HCT116 (cell line): ENCODE measurements around the gene SPAG4. TPM values are rescaled to one million over a fixed set of nuclear protein-coding genes. Genes with fewer than 3 reads are reported as not detected.

ENCODE experiments used
- ATAC-seq: fragments of 200-7000 bp; cut with Tn5 transposase; 2 replicates; pipeline ENCODE4 v1.9.1; 2020; ENCODE audit warnings: mild to moderate bottlenecking, moderate library complexity
- BruUV-seq: library from RNA; stranded (reverse); fragments of 400-500 nt; replicated peaks from 2 replicates; lab custom pipeline; 2021; lab: Mats Ljungman, UMichigan
- CTCF ChIA-PET: fragments of 300-600 bp; sonication (Branson Sonifier 250); formaldehyde crosslinking; loops from one replicate; lab custom pipeline; 2021; ENCODE audit warnings: antibody characterized with exemption; lab: Charles Lee
- POLR2A ChIA-PET: fragments of 300-600, 350-600 bp; sonication (Branson Sonifier 250); formaldehyde crosslinking; loops from one replicate; lab custom pipeline; 2021; ENCODE audit warnings: antibody characterized with exemption; lab: Charles Lee
- RAD21 ChIA-PET, 2 experiments: fragments of 300-600 bp; sonication (Branson Sonifier 250); formaldehyde crosslinking; loops; one replicate each; lab custom pipeline; 2023; ENCODE audit warnings: low total read pairs in 2 of 2; ENCODE audit not compliant: uncharacterized antibody in 2 of 2, unreplicated experiment in 2 of 2, low non-redundant PET in 1 of 2; lab: Charles Lee
- DNase-seq: peaks from one replicate; pipeline ENCODE4 v3.0.0-alpha.2; 2010; ENCODE audit warnings: low read depth, low spot score
- H2AFZ ChIP-seq: fragments of 200-600 bp; shearing (Covaris generic), sonication (generic); 2 replicates; pipeline ENCODE4 v1.6.1; 2017; ENCODE audit warnings: low read depth, mixed run types, mixed read lengths, antibody characterized with exemption, low read length; ENCODE audit not compliant: poor library complexity, severe bottlenecking
- H3K27ac ChIP-seq: 2 replicates; pipeline ENCODE4 v1.5.1; 2012; ENCODE audit warnings: low read depth, low read length
- H3K27me3 ChIP-seq: fragments of 200-600 bp; sonication (generic); 2 replicates; pipeline ENCODE4 v1.6.1; 2016; ENCODE audit warnings: mixed run types, low read length, mixed read lengths; ENCODE audit not compliant: insufficient read depth
- H3K36me3 ChIP-seq, 2 experiments: fragments of 200-500 bp in 1 of 2; fragments of 200-600 bp in 1 of 2; sonication (Bioruptor generic) in 1 of 2; sonication (generic) in 1 of 2; 2 replicates each; pipeline versions ENCODE4 v1.5.1 to v1.6.1; 2014 to 2016; ENCODE audit warnings: low read length in 2 of 2, inconsistent platforms in 1 of 2, mixed read lengths in 1 of 2, mixed run types in 1 of 2; ENCODE audit not compliant: insufficient read depth in 2 of 2, control insufficient read depth in 1 of 2
- H3K4me1 ChIP-seq, 2 experiments: fragments of 200-600 bp in 1 of 2; sonication (generic) in 1 of 2; 2 replicates each; pipeline versions ENCODE4 v1.5.1 to v1.6.1; 2012 to 2017; ENCODE audit warnings: low read length in 2 of 2, inconsistent platforms in 1 of 2, mild to moderate bottlenecking in 1 of 2, mixed read lengths in 1 of 2, mixed run types in 1 of 2, moderate library complexity in 1 of 2; ENCODE audit not compliant: insufficient read depth in 2 of 2, control insufficient read depth in 1 of 2
- H3K4me2 ChIP-seq: fragments of 200-600 bp; sonication (generic); 2 replicates; pipeline ENCODE4 v1.6.1; 2017; ENCODE audit warnings: mixed run types, low read length, mixed read lengths
- H3K4me3 ChIP-seq, 2 experiments: fragments of 200-600 bp in 1 of 2; sonication (generic) in 1 of 2; replicated peaks in 1 of 2; 2 replicates each; pipeline ENCODE4 v1.5.1; 2011 to 2016; ENCODE audit warnings: low read length in 2 of 2, control low read depth in 1 of 2, low read depth in 1 of 2, mild to moderate bottlenecking in 1 of 2, mixed read lengths in 1 of 2, mixed run types in 1 of 2
- H3K79me2 ChIP-seq: fragments of 200-600 bp; sonication (generic); 2 replicates; pipeline ENCODE4 v1.6.1; 2017; ENCODE audit warnings: mild to moderate bottlenecking, mixed run types, low read length, moderate library complexity, mixed read lengths; ENCODE audit not compliant: insufficient read depth
- H3K9ac ChIP-seq: fragments of 200-600 bp; sonication (generic); 2 replicates; pipeline ENCODE4 v1.6.1; 2016; ENCODE audit warnings: low read length, mixed read lengths
- H3K9me2 ChIP-seq: fragments of 200-600 bp; sonication (generic), shearing (Covaris generic); 2 replicates; pipeline ENCODE4 v1.6.1; 2017; ENCODE audit warnings: mixed run types, mild to moderate bottlenecking, moderate library complexity; ENCODE audit not compliant: insufficient read depth
- H3K9me3 ChIP-seq, 2 experiments: fragments of 200-500 bp in 1 of 2; fragments of 200-600 bp in 1 of 2; sonication (Bioruptor generic) in 1 of 2; sonication (generic) in 1 of 2; 2 replicates each; pipeline ENCODE4 v1.6.1; 2014 to 2017; ENCODE audit warnings: low read length in 2 of 2, mixed read lengths in 2 of 2, inconsistent platforms in 1 of 2, low read depth in 1 of 2, mild to moderate bottlenecking in 1 of 2, mixed run types in 1 of 2, moderate library complexity in 1 of 2; ENCODE audit not compliant: control insufficient read depth in 1 of 2, insufficient read depth in 1 of 2
- H4K20me1 ChIP-seq: fragments of 200-600 bp; sonication (generic), shearing (Covaris generic); 2 replicates; pipeline ENCODE4 v1.6.1; 2017; ENCODE audit warnings: mixed run types, mild to moderate bottlenecking, moderate library complexity; ENCODE audit not compliant: insufficient read depth
- ATF3 ChIP-seq: IDR thresholded peaks from 2 replicates; pipeline ENCODE4 v1.6.1; 2012
- CEBPB ChIP-seq: IDR thresholded peaks from 2 replicates; pipeline ENCODE4 v1.6.1; 2012; ENCODE audit warnings: low read depth
- CTCF ChIP-seq, 3 experiments: fragments of 200-600 bp in 1 of 3; sonication (generic) in 1 of 3; IDR thresholded peaks in 2 of 3; conservative IDR thresholded peaks in 1 of 3; 2 replicates each; pipeline ENCODE4 v1.5.1; 2012 to 2017; ENCODE audit warnings: low read depth in 2 of 3, low read length in 2 of 3, antibody characterized with exemption in 1 of 3, borderline replicate concordance in 1 of 3, control low read depth in 1 of 3, mild to moderate bottlenecking in 1 of 3, mixed read lengths in 1 of 3, mixed run types in 1 of 3, moderate library complexity in 1 of 3; ENCODE audit not compliant: insufficient read depth in 1 of 3
- EGR1 ChIP-seq: IDR thresholded peaks from 2 replicates; pipeline ENCODE4 v1.6.1; 2012; ENCODE audit warnings: low read depth
- ELF1 ChIP-seq: IDR thresholded peaks from 2 replicates; pipeline ENCODE4 v1.6.1; 2012; ENCODE audit warnings: low read depth, borderline replicate concordance
- EZH2 ChIP-seq: fragments of 200-600 bp; sonication (generic); IDR thresholded peaks from 2 replicates; pipeline ENCODE4 v1.6.1; 2017; ENCODE audit warnings: antibody characterized with exemption, mixed run types
- JUND ChIP-seq: IDR thresholded peaks from 2 replicates; pipeline ENCODE4 v1.6.1; 2012
- MAX ChIP-seq: IDR thresholded peaks from 2 replicates; pipeline ENCODE4 v1.6.1; 2012
- POLR2A ChIP-seq: IDR thresholded peaks from 2 replicates; pipeline ENCODE4 v1.7.0; 2011; ENCODE audit warnings: borderline replicate concordance; ENCODE audit not compliant: insufficient read depth, insufficient read length; ENCODE audit errors: extremely low read depth
- REST ChIP-seq: IDR thresholded peaks from 2 replicates; pipeline ENCODE4 v1.6.1; 2012; ENCODE audit warnings: low read depth
- SIN3A ChIP-seq: IDR thresholded peaks from 2 replicates; pipeline ENCODE4 v1.6.1; 2012; ENCODE audit warnings: low read depth
- ZFX ChIP-seq: fragments of 450-650 bp; IDR thresholded peaks from 2 replicates; pipeline ENCODE4 v1.6.1; 2017
- intact Hi-C: fragments of 100-400 bp; cut with micrococcal nuclease; formaldehyde crosslinking; loops from 2 replicates; pipeline ENCODE4 v1.10.0; 2022
- total RNA-seq: library from RNA; stranded (reverse); gene quantifications from one replicate; pipeline ENCODE4 v1.2.1, GENCODE V29; 2021; ENCODE audit not compliant: unreplicated experiment

Gene SPAG4
- total RNA-seq, 1 experiment from 2014 or later: 6.2 TPM

GRCh38 chr20:35637276-35637675 lies 21.6 kb downstream of the SPAG4 start:
- no peak for DNase-seq
- POLR2A ChIA-PET: no interaction called here
- CTCF ChIA-PET: no interaction called here
- RAD21 ChIA-PET: no interaction called here
- no peak overlapping the region for H3K9ac ChIP-seq
- H3K27me3 ChIP-seq: no peaks in the 10 kb centered on the region
- BruUV-seq: no TSS peak
- H3K27ac ChIP-seq: no peak overlapping the region
- H3K4me1 ChIP-seq: no peaks in the 10 kb centered on the region
- H3K9me3 ChIP-seq: no peaks in the 10 kb centered on the region
- H4K20me1 ChIP-seq: peaks cover 7% of the 10 kb centered on the region; the same call in 1 of the 2 replicates
- H3K9me2 ChIP-seq: no peaks in the 10 kb centered on the region
- TF ChIP-seq CEBPB (no peak), ATF3 (no peak), POLR2A (no peak), CTCF (IDR thresholded peaks at IDR 0.05 in 2 of 3, conservative IDR thresholded peaks at IDR 0.05 in 1 of 3; ENCODE audit: borderline replicate concordance in 1 of 3, insufficient read depth in 1 of 3, low read depth in 2 of 3, low read length in 2 of 3) (no peak), REST (no peak), EGR1 (no peak), EZH2 (no peak), MAX (no peak), ZFX (no peak), SIN3A (no peak), JUND (no peak), ELF1 (no peak)
- TF ChIP-seq, all 23 proteins: peak for 0
- Histone ChIP-seq H3K79me2 (peaks cover 80% of the 10 kb centered on the region), H3K36me3 (0 out of 4 replicates have a peak, but pooled peaks cover 0 to 2% of the 10 kb centered on the region in 2 experiments), H3K4me2 (no peak overlapping the region), H3K4me3 (no peak overlapping the region), H2AFZ (no peak overlapping the region)
- intact Hi-C loops: no loop called here
- no peak for ATAC-seq
